GM21367 (cell line): ENCODE data around the gene GRIN1.

Source experiments
- ATAC-seq: cut with Tn5 transposase; IDR thresholded peaks from one replicate; pipeline ENCODE4 v1.9.1; 2021; ENCODE audit not compliant: unreplicated experiment

The GRIN1 gene

DNA sequence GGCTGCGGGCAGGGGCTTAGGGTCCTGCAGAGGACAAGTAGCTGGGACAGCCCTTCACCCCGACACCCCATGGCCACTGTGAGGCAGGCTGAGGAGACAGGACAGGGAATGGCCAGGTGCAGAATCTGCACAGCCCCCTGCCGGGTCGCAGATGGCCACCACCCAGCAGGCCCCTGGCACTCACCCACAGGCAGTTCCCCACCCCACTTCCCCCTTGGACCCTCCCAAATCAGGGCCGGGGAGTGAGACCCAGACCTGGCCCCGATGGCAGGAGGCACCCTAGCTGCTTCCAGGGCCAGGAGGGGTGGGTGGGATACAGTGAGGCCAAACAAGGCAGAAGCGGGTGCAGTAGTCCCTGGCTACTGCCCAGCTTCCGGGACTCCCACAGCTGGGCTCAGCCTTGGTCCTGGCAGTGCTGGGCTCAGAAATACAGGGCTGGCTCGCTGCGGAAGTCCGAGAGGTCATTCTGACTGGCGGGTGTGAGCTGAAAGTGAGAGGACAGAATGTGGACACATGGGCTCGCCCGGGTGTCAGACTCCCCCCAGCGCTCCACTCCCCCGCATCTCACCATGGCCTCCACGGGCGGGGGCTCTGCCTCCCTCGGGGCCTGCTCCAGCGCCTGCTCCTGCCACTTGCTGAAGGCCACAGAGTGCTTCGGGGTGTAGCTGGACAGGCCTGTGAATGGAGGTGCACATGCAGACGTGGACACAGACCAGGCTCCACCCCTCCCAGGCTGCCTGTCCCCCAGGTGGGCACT is 52.9 kb downstream of the GRIN1 start:
- ATAC-seq: no peak

DNA sequence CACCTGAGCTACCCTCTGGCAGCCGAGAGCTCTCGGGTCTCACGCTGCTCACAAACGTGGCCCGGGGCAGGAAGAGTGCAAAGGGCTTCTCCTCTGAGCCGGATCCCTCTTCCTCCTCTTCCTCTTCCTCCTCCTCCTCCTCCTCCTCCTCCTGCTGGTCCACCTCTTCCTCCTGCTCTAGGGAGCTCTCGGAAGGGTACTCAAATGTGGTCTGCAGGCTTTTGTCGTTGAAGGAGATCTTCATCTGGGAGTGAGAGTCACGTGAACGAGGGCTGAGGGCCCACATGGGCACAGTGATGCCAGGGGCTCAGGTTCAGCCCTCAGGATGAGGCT is 53.5 kb downstream of the GRIN1 start:
- ATAC-seq: no peak

- ATAC-seq: no peak
Measured at GRCh38 chr9:137192859-137193258, 53.9 kb downstream of the GRIN1 start.

- no peak for ATAC-seq
Measured at GRCh38 chr9:137193771-137194170, 54.8 kb downstream of the GRIN1 start.

GRCh38 chr9:137194388-137194787 is 55.4 kb downstream of the GRIN1 start:
- no peak for ATAC-seq

DNA sequence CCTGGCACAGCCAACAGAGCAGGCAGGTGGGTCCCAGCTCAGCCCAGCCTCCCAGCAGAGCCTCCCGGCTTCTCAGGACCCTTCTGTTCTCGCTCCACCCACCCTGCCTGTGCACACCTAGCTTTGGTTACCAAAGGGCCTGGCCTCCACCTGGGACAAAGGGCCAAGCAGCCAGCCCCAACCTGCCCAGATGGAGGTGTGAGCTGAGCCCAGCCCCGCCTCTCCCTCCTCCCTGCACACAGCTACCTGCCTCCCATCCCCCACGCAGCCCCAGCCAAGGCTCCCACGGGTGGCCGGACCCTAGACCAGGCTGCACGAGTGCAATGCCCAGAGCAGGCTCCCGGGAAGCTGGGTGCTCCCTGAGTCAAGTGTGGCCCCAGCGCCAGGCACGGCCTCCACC is 56.0 kb downstream of the GRIN1 start:
- ATAC-seq: no peak

DNA sequence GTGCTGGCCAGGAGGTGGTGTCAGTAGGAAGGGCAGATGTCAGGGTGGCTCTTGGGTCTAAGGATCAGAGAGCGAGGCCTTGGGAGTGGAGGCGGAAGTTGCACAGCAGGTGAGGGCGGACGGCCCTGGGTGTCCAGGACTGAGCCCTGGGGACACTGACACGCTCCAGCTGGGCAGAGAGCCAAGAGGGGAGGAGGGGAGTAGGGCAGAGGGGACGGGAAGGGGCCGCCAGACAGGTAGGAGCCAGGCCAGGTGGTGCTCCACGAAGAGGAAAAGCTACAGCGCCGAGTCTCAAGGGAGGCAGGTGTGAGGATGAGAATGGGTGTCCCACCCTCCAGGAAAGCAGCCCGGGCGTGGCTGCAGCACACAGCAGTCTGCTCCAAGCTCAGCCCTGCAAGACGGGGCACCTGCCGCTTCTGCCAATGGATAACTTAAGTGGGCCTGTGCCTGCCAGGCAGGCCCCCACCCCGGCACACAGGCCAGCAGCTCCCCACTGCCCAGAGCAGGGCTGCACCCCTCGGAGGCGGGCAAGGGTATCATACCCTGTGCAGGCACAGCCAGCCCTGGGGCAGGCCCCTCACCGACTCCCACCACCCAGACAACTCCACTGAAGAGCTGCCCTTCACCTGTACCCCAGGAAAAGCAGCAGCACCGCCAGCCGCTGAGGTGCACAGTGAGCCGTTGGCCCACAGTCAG is 56.7 kb downstream of the GRIN1 start:
- ATAC-seq: no peak

- no peak for ATAC-seq
Measured at GRCh38 chr9:137198051-137198901, 59.3 kb downstream of the GRIN1 start.

- no peak for ATAC-seq
Measured at GRCh38 chr9:137198902-137199283, 59.9 kb downstream of the GRIN1 start.

- ATAC-seq: no peak
Measured at GRCh38 chr9:137199411-137200121, 60.6 kb downstream of the GRIN1 start.

GRCh38 chr9:137200311-137201204 is 61.6 kb downstream of the GRIN1 start, which contains the start of gene TPRN:
Gene TPRN, minus strand, starts transcription at chr9:137200741. Its CDS starts 30 bp downstream, at chr9:137200711.
- peak; percentile 81 for ATAC-seq

DNA sequence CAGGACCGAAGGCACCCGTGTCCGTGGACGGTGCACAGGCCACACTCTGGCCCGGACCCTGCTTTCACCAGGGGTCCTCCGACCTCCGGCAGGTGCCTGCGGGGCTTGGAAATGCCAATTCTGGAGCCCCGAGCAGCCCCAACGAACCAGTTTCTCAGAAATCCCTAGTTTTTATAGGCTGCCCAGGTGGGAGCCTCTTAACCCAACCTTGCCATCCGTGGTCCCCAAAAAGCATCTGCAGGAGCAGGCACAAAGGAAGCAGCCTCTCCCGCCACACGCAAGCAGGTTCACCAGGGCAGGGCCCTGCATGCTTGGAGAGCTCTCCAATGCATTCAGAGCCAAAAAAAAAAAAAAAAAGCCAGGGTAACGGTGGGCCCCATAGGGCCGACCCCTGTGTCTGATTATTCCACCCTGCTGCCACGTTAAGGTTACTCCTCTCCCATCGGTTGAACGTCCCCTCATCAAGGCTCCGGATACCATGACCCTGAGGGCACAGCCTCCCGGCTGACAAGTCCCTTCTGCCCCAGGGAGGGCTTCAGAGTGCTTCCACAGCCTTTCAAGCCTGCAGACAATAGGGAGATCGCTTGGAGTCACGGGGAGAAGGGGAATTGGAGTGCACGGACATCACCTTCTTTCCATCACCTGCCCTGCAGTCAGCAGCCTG is 62.4 kb downstream of the GRIN1 start:
- no peak for ATAC-seq

DNA sequence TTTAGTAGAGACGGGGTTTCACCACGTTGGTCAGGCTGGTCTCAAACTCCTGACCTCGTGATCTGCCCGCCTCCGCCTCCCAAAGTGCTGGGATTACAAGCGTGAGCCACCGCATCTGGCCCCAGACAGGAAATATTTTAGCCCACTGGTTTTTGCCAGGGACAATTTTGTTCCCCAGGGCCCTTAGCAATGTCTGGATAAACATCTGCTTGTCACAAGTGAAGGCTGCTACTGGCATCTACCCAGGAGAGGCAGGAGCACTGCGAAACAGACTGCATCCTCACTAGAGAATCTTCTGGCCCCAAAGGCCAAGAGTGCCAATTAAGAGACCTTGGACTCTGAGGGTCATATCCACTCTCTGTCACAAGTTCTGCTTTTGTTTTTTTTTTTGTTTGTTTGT is 64.0 kb downstream of the GRIN1 start:
- ATAC-seq: no peak

DNA sequence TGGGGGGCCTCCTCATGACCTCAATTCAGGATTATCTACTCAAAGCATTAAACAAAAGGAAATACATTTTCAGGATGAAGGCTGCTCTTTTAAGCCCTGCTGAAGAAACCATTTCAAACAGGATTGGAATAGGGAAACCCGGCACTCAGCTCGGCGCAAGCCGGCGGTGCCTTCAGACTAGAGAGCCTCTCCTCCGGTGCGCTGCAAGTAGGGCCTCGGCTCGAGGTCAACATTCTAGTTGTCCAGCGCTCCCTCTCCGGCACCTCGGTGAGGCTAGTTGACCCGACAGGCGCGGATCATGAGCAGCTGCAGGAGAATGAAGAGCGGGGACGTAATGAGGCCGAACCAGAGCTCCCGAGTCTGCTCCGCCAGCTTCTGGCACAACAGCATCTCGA is 65.8 kb downstream of the GRIN1 start:
- ATAC-seq: no peak

DNA sequence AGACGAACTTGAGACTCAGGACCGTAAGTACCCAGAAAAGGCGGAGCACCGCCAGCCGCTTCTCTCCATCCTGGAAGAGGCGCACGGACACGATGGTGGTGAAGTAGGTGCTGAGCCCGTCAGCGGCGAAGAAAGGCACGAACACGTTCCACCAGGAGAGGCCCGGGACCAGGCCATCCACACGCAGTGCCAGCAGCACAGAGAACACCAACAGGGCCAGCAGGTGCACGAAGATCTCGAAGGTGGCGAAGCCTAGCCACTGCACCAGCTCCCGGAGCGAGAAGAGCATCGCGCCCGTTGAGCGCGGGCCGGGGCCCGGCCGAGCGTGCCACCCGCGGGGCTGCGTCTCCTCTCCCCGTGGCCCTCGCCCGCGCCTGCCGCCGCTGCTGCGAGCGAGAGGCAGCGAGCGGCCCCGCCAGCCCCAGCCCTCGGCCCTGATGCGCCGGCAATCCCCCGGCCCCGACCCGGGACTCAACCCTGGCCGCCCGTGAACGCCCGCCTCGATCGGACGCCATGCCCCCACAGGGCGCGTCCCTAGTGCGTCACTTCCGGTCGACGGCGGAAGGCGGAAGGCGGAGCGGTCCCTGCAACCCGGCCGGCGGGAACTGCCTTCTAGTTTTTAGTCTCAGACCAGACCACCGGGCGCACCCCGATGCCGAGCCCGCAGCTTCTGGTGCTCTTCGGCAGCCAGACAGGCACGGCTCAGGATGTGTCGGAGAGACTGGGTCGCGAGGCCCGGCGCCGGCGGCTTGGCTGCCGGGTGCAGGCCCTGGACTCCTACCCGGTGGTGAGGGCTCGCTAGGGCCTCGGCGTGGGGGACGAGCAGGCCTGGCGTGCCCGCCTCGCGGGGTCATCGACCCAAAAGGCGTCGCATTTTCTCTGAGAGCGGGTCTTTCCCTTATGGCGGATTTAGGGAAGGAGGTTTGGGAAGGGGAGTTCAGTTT is 66.4 kb downstream of the GRIN1 start, which contains the start of the genes NDOR1 and TMEM203:
TSS of gene NDOR1 (plus strand) at position 575 of the 944 bp plus-strand sequence. CDS start at position 653, 78 bp downstream.
TSS of gene TMEM203 (minus strand) at position 523 of the 944 bp plus-strand sequence. CDS start at position 289, 234 bp downstream.
- no peak for ATAC-seq

DNA sequence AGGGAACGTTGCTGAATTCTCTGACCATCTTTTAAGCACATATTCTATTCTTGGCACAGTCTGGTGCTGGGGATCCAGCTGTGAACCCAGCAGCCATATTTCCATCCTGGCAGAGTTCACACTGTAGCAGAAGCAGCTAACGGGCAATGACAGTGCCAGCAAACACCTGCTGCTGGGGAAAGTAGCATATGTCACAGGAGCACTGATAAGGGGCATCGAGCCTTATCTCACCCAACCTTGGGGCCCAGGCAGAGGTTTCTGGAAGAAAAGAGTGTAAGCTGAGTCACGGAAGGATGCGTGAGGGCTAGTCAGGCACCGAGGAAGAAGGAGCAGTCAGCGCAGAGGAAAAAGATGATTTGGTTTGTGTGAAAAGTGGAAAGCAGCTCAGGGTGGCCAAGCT is 67.6 kb downstream of the GRIN1 start:
- ATAC-seq: no peak

- ATAC-seq: no peak
Measured at GRCh38 chr9:137211532-137211931, 72.6 kb downstream of the GRIN1 start.

DNA sequence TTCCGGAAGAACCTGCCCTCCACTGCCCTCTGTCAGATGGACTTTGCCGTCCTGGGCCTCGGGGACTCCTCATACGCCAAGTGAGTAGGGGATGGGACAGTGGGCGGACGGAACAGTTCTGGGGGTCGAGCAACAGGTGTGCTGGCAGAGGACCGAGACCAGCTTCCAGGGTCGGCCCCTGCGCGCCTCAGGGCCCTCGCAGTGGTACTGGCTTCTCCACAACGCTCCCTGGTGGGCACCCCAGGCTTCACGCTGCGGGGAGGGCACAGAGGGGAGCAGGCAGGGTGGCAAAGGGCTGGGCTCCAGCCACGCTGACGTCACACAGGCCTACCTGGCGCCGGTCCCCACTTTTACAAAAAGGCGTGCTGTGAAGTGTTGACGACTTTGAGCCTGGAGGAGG is 73.6 kb downstream of the GRIN1 start:
- ATAC-seq: no peak
